ENCODE results near the gene NOX3. TPM values are rescaled to one million over a fixed set of nuclear protein-coding genes. Genes with fewer than 3 reads are reported as not detected.

Gene NOX3
- total and polyA plus RNA-seq, 2 of the 8 experiments (the other 6 are each of a cell fraction or from before 2014, with no cell fraction given) = not detected

DNA sequence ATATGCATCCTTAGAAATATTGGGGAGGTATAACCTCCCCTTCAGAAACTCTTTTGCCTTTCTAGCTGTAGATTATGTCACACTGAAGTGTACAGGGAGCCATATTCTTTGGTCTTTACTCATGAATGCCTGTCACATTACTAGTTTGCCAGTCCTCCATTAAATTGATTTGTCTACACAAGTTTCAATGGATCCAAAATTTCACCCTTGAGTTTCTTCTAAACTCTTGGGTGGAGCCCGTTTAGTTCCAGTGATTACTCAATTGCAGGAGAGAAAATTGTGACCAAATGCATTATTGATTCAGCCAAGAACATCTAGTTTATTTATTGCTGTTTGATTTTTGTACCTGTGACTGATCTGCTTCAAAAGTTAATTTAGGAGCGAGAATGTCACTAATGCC is 81.0 kb downstream of the NOX3 start:
- Histone ChIP-seq H3K23ac (ENCODE audit: insufficient read length) (no peak overlapping the region), H2BK5ac (ENCODE audit: low read depth, low read length) (no peak overlapping the region), H4K5ac (ENCODE audit: insufficient read length, low read depth, low read length) (no peak overlapping the region), H3K23me2 (ENCODE audit: low read depth, low read length) (no peaks in the 10 kb centered on the region), H3K27ac (ENCODE audit: low read depth, low read length) (no peak overlapping the region), H4K20me1 (replicated peaks in 1 of 2; ENCODE audit: control insufficient read depth in 1 of 2, insufficient read depth in 2 of 2, low read length in 2 of 2) (no peaks in the 10 kb centered on the region), H3K27me3 (replicated peaks in 1 of 4; ENCODE audit: control insufficient read depth in 3 of 4, extremely low read depth in 1 of 4, insufficient read depth in 3 of 4, low read length in 3 of 4) (no peaks in the 10 kb centered on the region), H2AFZ (ENCODE audit: low read length) (no peak overlapping the region), H2AK5ac (ENCODE audit: low read depth, low read length) (no peak overlapping the region), H3K56ac (replicated peaks; ENCODE audit: insufficient read length, low read depth, low read length) (no peak overlapping the region), H3K36me3 (ENCODE audit: control insufficient read depth in 2 of 4, insufficient read depth in 4 of 4, low read length in 3 of 4) (no peaks in the 10 kb centered on the region), H3K9ac (replicated peaks in 1 of 4; ENCODE audit: extremely low read depth in 1 of 4, low read depth in 3 of 4, low read length in 3 of 4) (no peak overlapping the region), H2BK15ac (ENCODE audit: low read length) (no peak overlapping the region), H3K79me2 (ENCODE audit: control insufficient read depth in 1 of 2, insufficient read depth in 2 of 2, low read length in 2 of 2) (no peaks in the 10 kb centered on the region), H3K4me3 (ENCODE audit: extremely low read depth in 1 of 4, insufficient read depth in 2 of 4, low read depth in 3 of 4, low read length in 4 of 4) (no peak overlapping the region), H4K8ac (ENCODE audit: extremely low read depth, insufficient read depth, low read length) (no peak overlapping the region), H4K91ac (replicated peaks; ENCODE audit: insufficient read length, low read length) (no peak overlapping the region), H3K9me3 (ENCODE audit: insufficient read depth in 2 of 2, low read depth in 1 of 2, low read length in 1 of 2) (no peaks in the 10 kb centered on the region), H2BK120ac (replicated peaks; ENCODE audit: low read depth, low read length) (no peak overlapping the region), H3K14ac (ENCODE audit: insufficient read length) (no peak overlapping the region), H3K18ac (ENCODE audit: extremely low read depth, low read length) (no peak overlapping the region), H3K79me1 (ENCODE audit: low read depth, low read length) (no peaks in the 10 kb centered on the region), H2BK20ac (ENCODE audit: low read length) (no peak overlapping the region), H3K4ac (replicated peaks; ENCODE audit: insufficient read length, low read depth, low read length) (no peak overlapping the region), H3K4me2 (ENCODE audit: insufficient read depth in 1 of 2, low read depth in 2 of 2, low read length in 2 of 2) (no peak overlapping the region), H3K4me1 (replicated peaks in 1 of 4; ENCODE audit: control insufficient read depth in 3 of 4, insufficient read depth in 4 of 4, low read length in 3 of 4) (no peaks in the 10 kb centered on the region), H2BK12ac (ENCODE audit: low read depth, low read length) (no peak overlapping the region)
- WGBS, 2 experiments (ENCODE audit: extremely low coverage in 1 of 2, insufficient coverage in 1 of 2, insufficient read length in 1 of 2, insufficient replicate concordance in 2 of 2, low coverage in 1 of 2, low lambda C conversion rate in 2 of 2, missing lambda C conversion rate in 1 of 2) = 92% methylated on average over 2 of the region's 2 CpGs; no CpG with 5 or more reads in 1 of the 2 experiments
- FAIRE-seq = no peak
- ChIA-PET POLR2A (ENCODE audit: partially characterized antibody) (no interaction called here), CTCF (ENCODE audit: partially characterized antibody) (no interaction called here)
- TF ChIP-seq, protein P1, sequence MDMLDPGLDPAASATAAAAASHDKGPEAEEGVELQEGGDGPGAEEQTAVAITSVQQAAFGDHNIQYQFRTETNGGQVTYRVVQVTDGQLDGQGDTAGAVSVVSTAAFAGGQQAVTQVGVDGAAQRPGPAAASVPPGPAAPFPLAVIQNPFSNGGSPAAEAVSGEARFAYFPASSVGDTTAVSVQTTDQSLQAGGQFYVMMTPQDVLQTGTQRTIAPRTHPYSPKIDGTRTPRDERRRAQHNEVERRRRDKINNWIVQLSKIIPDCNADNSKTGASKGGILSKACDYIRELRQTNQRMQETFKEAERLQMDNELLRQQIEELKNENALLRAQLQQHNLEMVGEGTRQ (IDR thresholded peaks at IDR 0.05; ENCODE audit: low read length) = no peak
- TF ChIP-seq CTBP2 (IDR thresholded peaks at IDR 0.05; ENCODE audit: borderline replicate concordance, insufficient read depth, insufficient read length, low read length) (no peak), RBBP5 (IDR thresholded peaks at IDR 0.05; ENCODE audit: borderline replicate concordance, low read depth, low read length) (no peak)
- TF ChIP-seq, protein P2, sequence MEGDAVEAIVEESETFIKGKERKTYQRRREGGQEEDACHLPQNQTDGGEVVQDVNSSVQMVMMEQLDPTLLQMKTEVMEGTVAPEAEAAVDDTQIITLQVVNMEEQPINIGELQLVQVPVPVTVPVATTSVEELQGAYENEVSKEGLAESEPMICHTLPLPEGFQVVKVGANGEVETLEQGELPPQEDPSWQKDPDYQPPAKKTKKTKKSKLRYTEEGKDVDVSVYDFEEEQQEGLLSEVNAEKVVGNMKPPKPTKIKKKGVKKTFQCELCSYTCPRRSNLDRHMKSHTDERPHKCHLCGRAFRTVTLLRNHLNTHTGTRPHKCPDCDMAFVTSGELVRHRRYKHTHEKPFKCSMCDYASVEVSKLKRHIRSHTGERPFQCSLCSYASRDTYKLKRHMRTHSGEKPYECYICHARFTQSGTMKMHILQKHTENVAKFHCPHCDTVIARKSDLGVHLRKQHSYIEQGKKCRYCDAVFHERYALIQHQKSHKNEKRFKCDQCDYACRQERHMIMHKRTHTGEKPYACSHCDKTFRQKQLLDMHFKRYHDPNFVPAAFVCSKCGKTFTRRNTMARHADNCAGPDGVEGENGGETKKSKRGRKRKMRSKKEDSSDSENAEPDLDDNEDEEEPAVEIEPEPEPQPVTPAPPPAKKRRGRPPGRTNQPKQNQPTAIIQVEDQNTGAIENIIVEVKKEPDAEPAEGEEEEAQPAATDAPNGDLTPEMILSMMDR (IDR thresholded peaks at IDR 0.05; ENCODE audit: control extremely low read depth in 1 of 3, insufficient read depth in 1 of 3, low read depth in 1 of 3, low read length in 3 of 3) = no peak
- DNase-seq (ENCODE audit: low read depth in 1 of 2, low spot score in 2 of 2) = no peak
